Measurements from ENCODE around the gene SMARCD3. TPM values are rescaled to one million over a fixed set of nuclear protein-coding genes. Genes with fewer than 3 reads are reported as not detected.

SMARCD3 gene
- total RNA-seq, 4 donors from 2014 or later: 21.3 to 80.7 (median 43.3) TPM

GRCh38 chr7:151244196-151244840 is 4.2 kb downstream of the SMARCD3 start:
- no peaks in the 10 kb centered on the region for H3K36me3 ChIP-seq
- H3K27ac ChIP-seq: no peak overlapping the region
- H3K4me1 ChIP-seq: peaks cover 0 to 22% of the 10 kb centered on the region in 2 donors
- intact Hi-C loops (cut with DNase I; ENCODE audit: low total_unique reads): loop anchor here (10.0 kb wide), 1 partner anchor 60 kb away; no protein-coding TSS in a partner anchor
- no peak overlapping the region for H3K4me3 ChIP-seq
- no peak for DNase-seq
- no peaks in the 10 kb centered on the region for H3K27me3 ChIP-seq
- TF ChIP-seq POLR2A (IDR thresholded peaks at IDR 0.05) (no peak), CTCF (IDR thresholded peaks at IDR 0.05) (peak; percentile 54 to 80 (median 58))
- H3K9me3 ChIP-seq: no peaks in the 10 kb centered on the region

GRCh38 chr7:151243408-151244195 is 4.9 kb downstream of the SMARCD3 start:
- intact Hi-C loops (cut with DNase I; ENCODE audit: low total_unique reads): loop anchor here (10.0 kb wide), 1 partner anchor 61 kb away; no protein-coding TSS in a partner anchor
- Histone ChIP-seq H3K36me3 (no peaks in the 10 kb centered on the region), H3K4me3 (no peak overlapping the region), H3K4me1 (peaks cover 0 to 22% of the 10 kb centered on the region in 2 donors), H3K27ac (no peak overlapping the region), H3K9me3 (no peaks in the 10 kb centered on the region), H3K27me3 (no peaks in the 10 kb centered on the region)
- TF ChIP-seq POLR2A (IDR thresholded peaks at IDR 0.05): no peak
- TF ChIP-seq CTCF (IDR thresholded peaks at IDR 0.05): no peak
- no peak for DNase-seq

- TF ChIP-seq POLR2A (IDR thresholded peaks at IDR 0.05) (no peak), CTCF (IDR thresholded peaks at IDR 0.05) (no peak)
- no peaks in the 10 kb centered on the region for H3K27me3 ChIP-seq
- no peak overlapping the region for H3K27ac ChIP-seq
- H3K36me3 ChIP-seq: no peaks in the 10 kb centered on the region
- no peak overlapping the region for H3K4me3 ChIP-seq
- no peaks in the 10 kb centered on the region for H3K9me3 ChIP-seq
- intact Hi-C loops (cut with DNase I; ENCODE audit: low total_unique reads): loop anchor here (10.0 kb wide), 1 partner anchor 62 kb away; no protein-coding TSS in a partner anchor
- peaks cover 0 to 22% of the 10 kb centered on the region in 2 donors for H3K4me1 ChIP-seq
- no peak for DNase-seq
Observed at GRCh38 chr7:151243045-151243349, 5.5 kb downstream of the SMARCD3 start.

- intact Hi-C loops (cut with DNase I; ENCODE audit: low total_unique reads): loop anchor here (10.0 kb wide), 1 partner anchor 62 kb away; no protein-coding TSS in a partner anchor
- H3K27ac ChIP-seq: no peak overlapping the region
- H3K36me3 ChIP-seq: no peaks in the 10 kb centered on the region
- H3K4me3 ChIP-seq: no peak overlapping the region
- H3K9me3 ChIP-seq: no peaks in the 10 kb centered on the region
- DNase-seq: no peak
- no peaks in the 10 kb centered on the region for H3K27me3 ChIP-seq
- TF ChIP-seq CTCF (IDR thresholded peaks at IDR 0.05) (no peak), POLR2A (IDR thresholded peaks at IDR 0.05) (no peak)
- H3K4me1 ChIP-seq: peaks cover 0 to 21% of the 10 kb centered on the region in 2 donors
Observed at GRCh38 chr7:151242159-151243044, 6.1 kb downstream of the SMARCD3 start.

All from uterus (tissue), 4 donors.